Activated T-cell treated with anti-CD3 and anti-CD28 coated beads for 24 hours (primary cell): ENCODE results near the gene BTF3.

Experiments used
- DNase-seq: peaks from one replicate; pipeline ENCODE4 v3.0.0-alpha.2; 2020; ENCODE audit warnings: low read depth

The BTF3 gene

DNA sequence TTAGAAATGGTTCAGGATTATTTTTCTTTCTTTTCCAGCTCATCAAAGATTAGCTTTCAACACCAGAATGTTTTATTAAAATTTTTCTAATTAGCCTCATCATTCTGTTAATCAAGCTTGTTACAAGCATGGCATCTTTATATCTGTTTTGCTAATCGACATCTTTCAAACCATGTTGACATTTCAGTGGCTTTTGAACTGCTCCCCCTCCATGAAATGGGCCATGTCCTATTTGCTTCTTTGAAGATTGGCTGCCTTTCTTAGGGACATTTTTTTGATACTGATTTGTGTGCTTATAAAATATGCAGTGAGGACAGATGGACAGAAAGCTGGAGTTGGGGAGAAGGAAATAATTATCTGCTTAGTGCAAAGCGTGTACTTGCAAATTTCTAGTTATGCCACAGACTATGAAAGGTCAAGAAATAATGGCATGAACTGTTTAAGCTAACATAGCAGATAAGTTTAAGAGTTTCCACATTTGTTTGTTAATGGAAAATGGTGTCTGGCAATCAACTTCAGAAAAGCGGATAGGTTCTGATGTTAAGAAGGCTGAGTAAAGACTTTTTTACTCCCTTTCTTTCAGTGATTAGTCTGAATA lies 27.5 kb downstream of the BTF3 start:
- DNase-seq = no peak

- DNase-seq = no peak
These were observed 30.0 kb downstream of the BTF3 start for GRCh38 chr5:73528248-73528647.

DNA sequence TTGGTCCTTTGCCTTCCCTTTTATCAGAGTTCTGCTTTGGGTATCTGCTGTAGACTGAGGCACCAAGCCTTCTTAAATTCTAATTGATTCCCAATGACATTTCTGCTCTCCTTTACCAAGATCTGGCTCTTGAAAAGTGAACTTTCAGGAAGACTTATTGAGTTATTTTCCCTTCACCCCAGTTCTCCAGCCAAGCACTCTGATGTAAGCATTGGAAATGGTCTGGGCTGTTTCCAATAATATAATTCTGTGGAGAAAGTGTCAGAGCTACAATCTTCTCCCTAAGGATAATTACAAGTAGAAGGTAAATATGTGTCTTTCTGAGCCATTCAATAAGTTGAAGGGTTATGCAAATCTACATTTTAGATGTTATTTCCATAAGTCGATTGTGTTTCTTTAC lies 30.8 kb downstream of the BTF3 start:
- DNase-seq = no peak

DNA sequence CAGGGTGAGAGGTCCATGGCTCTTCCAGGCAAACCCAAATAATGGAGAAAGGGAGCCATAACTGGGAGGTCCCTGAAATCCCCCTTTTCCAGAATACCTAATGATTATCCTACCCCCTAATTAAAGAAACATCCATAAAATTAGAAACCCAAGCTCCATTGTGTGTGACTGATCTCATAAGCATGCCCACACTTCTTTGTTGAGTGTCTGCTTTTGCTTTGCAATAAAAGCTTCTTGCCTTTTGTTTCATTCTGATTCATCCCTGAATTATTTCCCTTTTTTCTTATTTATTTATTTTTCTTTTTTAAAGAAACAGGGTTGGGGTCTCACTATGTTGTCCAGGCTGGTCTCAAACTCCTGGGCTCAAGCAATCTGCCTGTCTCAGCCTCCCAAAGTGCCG lies 33.1 kb downstream of the BTF3 start:
- no peak for DNase-seq

DNA sequence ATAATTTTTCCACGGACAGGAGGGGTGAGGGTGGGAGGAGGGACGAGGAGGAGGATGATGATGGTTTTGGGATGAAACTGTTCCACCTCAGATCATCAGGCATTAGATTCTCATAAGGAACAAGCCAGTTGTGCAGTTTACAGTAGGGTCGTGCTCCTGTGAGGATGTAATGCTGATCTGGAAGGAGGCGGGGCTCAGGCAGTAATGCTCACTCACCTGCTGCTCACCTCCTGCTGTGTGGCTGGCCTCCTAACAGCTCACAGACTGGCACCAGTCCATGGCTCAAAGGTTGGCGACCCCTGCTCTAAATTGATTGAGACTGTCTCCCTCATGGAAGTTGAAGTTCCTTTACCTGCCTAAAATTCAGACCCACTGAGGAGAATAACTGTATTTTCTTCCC lies 34.0 kb downstream of the BTF3 start:
- DNase-seq = no peak

GRCh38 chr5:73534011-73534644 lies 35.9 kb downstream of the BTF3 start:
- DNase-seq = no peak

GRCh38 chr5:73534971-73535370 lies 36.7 kb downstream of the BTF3 start:
- no peak for DNase-seq

DNA sequence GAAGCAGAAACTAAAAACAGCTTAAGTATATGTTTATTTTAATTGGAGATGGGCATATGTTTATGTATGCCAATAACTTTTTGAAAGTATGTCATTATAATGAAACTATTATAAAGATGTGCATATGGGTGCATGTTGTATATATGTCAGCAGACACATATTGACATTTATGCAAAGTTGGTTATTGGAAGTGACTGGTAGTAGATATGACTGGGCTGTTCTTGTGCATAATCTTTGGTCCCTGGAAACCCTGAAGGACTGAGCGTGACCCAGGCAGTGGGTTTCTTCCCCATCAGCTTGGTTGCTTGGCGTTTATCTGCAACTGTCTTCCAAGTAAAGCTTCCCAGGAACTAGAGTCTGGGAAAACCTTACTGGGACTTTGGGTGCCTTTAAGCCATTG lies 41.5 kb downstream of the BTF3 start:
- DNase-seq = no peak

GRCh38 chr5:73540192-73540591 lies 42.0 kb downstream of the BTF3 start:
- DNase-seq = no peak

GRCh38 chr5:73542020-73542419 lies 43.8 kb downstream of the BTF3 start:
- DNase-seq = no peak

DNA sequence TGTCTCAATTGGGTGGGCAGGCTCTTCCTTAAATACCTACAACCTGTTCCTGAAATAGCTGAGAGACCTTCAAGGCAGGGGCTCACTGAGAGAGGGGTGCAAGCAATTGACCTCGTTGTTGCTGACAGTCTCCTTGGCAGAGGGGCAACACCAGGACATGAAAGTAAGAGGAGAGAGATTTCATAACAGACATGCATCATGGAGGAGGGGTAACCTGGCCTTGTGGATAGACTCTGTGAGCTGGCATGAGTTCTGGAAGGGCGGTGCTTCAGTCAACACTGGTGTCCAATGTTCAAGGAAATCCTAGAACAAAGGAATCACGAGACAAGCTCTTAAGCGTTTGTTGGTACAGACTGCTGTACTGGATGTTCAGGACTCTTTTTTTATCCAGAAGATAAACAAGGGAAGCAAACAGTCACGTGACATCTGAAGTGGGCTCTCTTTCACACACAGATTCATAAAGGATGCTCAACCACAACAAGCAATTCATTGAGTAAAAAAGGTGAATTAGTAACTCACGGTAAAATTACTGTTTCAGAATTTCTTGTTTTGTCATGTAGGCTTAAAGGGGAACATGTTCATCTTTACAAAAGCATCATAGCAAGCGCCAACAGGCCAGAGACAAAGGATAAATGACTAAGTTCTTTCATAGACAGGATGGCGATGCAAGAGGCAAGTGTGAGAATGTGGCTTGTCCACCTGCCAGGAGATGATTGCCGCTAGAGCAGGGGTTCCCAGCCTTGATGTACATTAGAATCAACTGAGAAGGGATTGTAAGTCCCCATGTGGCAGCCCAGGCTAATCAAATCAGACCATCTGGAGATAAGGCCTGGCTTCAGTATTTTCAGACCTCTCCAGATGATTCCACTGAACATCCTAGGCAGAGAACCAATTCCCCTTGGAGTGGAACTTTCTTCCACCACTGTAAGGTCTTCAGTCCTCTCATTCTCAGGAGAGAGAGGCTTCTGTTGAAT lies 46.5 kb downstream of the BTF3 start:
- no peak for DNase-seq

DNA sequence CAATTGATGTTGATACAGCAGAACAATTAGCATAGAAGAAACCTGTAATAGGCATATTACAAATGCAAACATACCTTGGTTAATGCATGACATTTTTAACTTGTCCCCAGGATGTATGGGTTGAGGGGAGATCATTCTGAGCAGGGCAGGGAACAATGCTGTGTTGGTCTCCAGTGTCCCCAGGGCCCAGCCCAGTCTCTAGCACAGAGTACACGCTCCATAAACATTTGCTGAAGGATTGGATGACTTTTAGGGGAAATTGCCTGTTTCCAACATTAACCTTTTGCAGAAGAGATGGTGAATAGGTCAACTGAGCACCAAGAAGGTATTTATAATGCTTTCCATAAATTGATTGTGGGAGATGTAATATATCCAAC lies 47.1 kb downstream of the BTF3 start:
- DNase-seq = no peak

DNA sequence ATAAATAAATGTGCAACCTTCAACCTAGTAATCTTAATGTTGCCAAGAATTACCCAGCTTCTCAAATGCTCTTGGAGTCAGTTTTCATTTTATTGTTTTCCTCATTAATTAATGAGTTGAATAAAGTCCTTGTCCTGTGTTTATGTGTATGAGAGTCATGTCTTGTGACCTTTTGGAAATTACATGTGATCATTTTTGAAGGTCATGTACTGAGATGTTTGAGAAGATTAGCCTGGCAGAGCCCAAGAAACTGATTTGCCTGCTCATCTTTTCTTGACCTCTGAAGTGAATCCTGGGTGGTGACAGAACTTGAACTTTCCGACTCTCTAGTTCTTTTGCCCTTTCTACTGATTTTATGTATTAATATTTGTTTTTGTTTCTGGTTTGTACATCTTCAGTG lies 51.8 kb downstream of the BTF3 start:
- DNase-seq = no peak

GRCh38 chr5:73552642-73553041 lies 54.4 kb downstream of the BTF3 start:
- DNase-seq = no peak
